Left lung (tissue), 10 donors: ENCODE results near the gene SFXN4. TPM values are rescaled to one million over a fixed set of nuclear protein-coding genes. Genes with fewer than 3 reads are reported as not detected.
"Not testable (repeated sequence)": the region's sequence is repeated elsewhere in the genome, so short reads cannot be mapped to it uniquely, and the experiment has no call there.

Experiments used
- ATAC-seq: fragments of 200-7000 bp; cut with Tn5 transposase; one replicate; pipeline ENCODE4 v1.9.1; 2020; ENCODE audit warnings: moderate library complexity
- DNase-seq, 4 donors: peaks; one replicate each; pipeline ENCODE4 v3.0.0-alpha.2; 2013 to 2020
- H3K27ac ChIP-seq, 2 donors: fragments of 200-600 bp; sonication (generic) in 1 of 2; one replicate each; pipeline versions ENCODE4 v1.5.0 to v1.8.0; 2020 to 2021
- H3K27me3 ChIP-seq, 2 donors: fragments of 200-600 bp; sonication (generic) in 1 of 2; one replicate each; pipeline versions ENCODE4 v1.5.0 to v1.8.0; 2020 to 2021
- H3K36me3 ChIP-seq, 2 donors: fragments of 200-600 bp; sonication (generic) in 1 of 2; one replicate each; pipeline versions ENCODE4 v1.5.0 to v1.8.0; 2020 to 2021
- H3K4me1 ChIP-seq, 2 donors: fragments of 200-600 bp; one replicate each; pipeline ENCODE4 v1.8.0; 2021
- H3K4me3 ChIP-seq, 2 donors: fragments of 200-600 bp; sonication (generic) in 1 of 2; one replicate each; pipeline versions ENCODE4 v1.5.0 to v1.8.0; 2020 to 2021; ENCODE audit warnings: mild to moderate bottlenecking in 1 of 2
- H3K9me3 ChIP-seq, 2 donors: fragments of 200-600 bp; sonication (generic) in 1 of 2; one replicate each; pipeline versions ENCODE4 v1.5.0 to v1.8.0; 2020 to 2021
- CTCF ChIP-seq, 2 donors: fragments of 200-600 bp; sonication (generic) in 1 of 2; IDR thresholded peaks; one replicate each; pipeline versions ENCODE4 v1.5.0 to v1.8.0; 2021; ENCODE audit warnings: antibody characterized with exemption in 2 of 2
- intact Hi-C, 2 donors: fragments of 100-400 bp; cut with DNase I; formaldehyde crosslinking; loops; one replicate each; pipeline versions ENCODE4 v1.11.2 to v1.14.2; 2022
- polyA plus RNA-seq, 6 donors: library from polyadenylated mRNA; unstranded; fragments of 120-200 nt; gene quantifications; one replicate each; pipeline ENCODE4 v1.2.1, GENCODE V29; 2013; ENCODE audit not compliant: insufficient read length in 6 of 6
- total RNA-seq, 2 donors: library from RNA; stranded (reverse); fragmentation: NEBNext Ultra II Directional; extraction: Animal tissue kit (Norgen Biotek cat#: 25700); gene quantifications; one replicate each; pipeline ENCODE4 v1.2.1, GENCODE V29; 2021
- donor health status: DM: no; HTN: yes; CAD: no.
- donor health status: DM: no; HTN: no; CAD: no.

SFXN4 gene
- total and polyA plus RNA-seq, 8 donors = 13.2 to 34.2 (median 24.1) TPM

DNA sequence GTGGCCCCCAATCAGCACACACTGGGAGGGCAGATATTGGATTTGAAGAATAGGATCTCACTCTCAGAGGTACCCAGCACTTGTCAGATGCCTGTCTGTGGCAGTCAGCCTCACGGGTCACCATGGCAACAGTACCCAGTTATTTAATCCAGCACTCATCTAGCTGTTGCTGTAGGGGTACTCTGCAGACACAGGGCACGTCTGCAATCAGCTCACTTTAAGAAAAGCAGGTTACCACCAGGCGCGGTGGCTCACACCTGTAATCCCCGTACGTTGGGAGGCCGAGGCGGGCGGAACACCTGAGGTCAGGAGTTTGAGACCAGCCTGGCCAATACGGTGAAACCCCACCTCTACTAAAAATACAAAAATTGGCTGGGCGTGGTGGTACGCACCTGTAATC, 11.9 kb downstream of the SFXN4 start:
- Histone ChIP-seq H3K4me1 (no peaks in the 10 kb centered on the region), H3K9me3 (no peaks in the 10 kb centered on the region), H3K27ac (no peak overlapping the region), H3K4me3 (no peak overlapping the region), H3K36me3 (peaks cover 0 to 99% of the 10 kb centered on the region in 2 donors), H3K27me3 (no peaks in the 10 kb centered on the region)
- DNase-seq (no peak), ATAC-seq (no peak)
- intact Hi-C loops = no loop called here
- TF ChIP-seq CTCF (IDR thresholded peaks at IDR 0.05) = no peak

DNA sequence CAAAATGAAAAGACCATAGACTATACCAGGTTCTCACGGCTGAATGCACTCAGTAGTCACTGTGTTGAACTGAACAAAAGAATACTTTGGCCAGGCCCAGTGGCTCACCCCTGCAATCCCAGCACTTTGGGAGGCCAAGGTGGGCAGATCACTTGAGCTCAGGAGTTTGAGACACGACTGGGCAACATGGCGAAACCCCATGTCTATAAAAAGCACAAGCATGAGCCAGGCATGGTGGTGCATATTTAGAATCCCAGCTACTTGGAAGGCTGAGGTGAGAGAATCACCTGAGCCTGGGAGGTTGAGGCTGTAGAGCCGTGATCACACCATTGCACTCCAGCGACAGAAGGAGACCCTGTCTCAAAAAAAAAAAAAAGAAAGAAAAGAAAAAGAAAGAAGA, 12.5 kb downstream of the SFXN4 start:
- no peak overlapping the region for H3K27ac ChIP-seq
- TF ChIP-seq CTCF (IDR thresholded peaks at IDR 0.05) = no peak
- no peaks in the 10 kb centered on the region for H3K4me1 ChIP-seq
- intact Hi-C loops = no loop called here
- ATAC-seq (no peak), DNase-seq (no peak)
- no peak overlapping the region for H3K4me3 ChIP-seq
- no peaks in the 10 kb centered on the region for H3K9me3 ChIP-seq
- H3K36me3 ChIP-seq = peaks cover 0 to 99% of the 10 kb centered on the region in 2 donors
- H3K27me3 ChIP-seq = no peaks in the 10 kb centered on the region

DNA sequence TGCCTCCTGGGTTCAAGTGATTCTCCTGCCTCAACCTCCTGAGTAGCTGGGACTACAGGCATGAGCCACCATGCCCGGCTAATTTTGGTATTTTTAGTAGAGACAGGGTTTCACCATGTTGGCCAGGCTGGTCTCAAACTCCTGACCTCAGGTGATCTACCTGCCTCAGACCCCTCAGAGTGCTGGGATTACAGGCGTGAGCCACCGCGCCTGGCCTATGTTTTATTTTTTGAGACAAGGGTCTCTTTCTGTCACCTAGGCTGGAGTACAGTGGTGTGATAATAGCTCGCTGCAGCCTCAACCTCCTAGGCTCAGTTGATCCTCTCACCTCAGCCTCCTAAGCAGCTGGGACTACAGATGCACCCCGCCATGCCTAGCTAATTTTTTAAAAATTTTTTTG, 13.9 kb downstream of the SFXN4 start:
- DNase-seq, H3K4me1 ChIP-seq, H3K27ac ChIP-seq, H3K27me3 ChIP-seq, intact Hi-C loops, ATAC-seq, H3K9me3 ChIP-seq, H3K4me3 ChIP-seq: not testable (repeated sequence)
- H3K36me3 ChIP-seq = peaks cover 0 to 100% of the 10 kb centered on the region in 2 donors

- Histone ChIP-seq H3K4me1 (no peaks in the 10 kb centered on the region), H3K36me3 (peaks cover 0 to 96% of the 10 kb centered on the region in 2 donors), H3K9me3 (no peaks in the 10 kb centered on the region), H3K4me3 (no peak overlapping the region), H3K27me3 (no peaks in the 10 kb centered on the region), H3K27ac (no peak overlapping the region)
- TF ChIP-seq CTCF (IDR thresholded peaks at IDR 0.05) = no peak
- no peak for ATAC-seq
- DNase-seq = no peak
- intact Hi-C loops = no loop called here
Measured at GRCh38 chr10:119149729-119150128, 15.8 kb downstream of the SFXN4 start.

DNA sequence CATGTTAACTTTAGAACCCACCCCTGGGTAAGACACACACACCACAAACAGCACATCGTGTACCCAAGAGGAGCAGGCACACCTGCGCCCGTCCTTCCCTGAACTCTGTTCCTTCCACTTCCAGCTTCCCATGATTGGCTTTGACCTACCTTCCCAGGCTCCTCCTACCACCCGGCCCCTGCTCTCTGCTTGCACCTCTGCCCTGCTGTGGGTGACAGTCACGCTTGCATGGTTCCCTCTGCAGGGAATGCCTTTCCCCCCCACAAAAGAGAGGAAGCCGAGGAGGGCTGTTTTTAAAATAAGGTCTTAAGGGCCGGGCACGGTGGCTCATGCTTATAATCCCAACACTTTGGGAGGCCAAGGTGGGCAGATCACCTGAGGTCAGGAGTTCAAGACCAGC, 16.4 kb downstream of the SFXN4 start:
- H3K4me3 ChIP-seq = no peak overlapping the region
- DNase-seq = no peak
- intact Hi-C loops = no loop called here
- H3K9me3 ChIP-seq = no peaks in the 10 kb centered on the region
- no peaks in the 10 kb centered on the region for H3K4me1 ChIP-seq
- no peak for TF ChIP-seq CTCF (IDR thresholded peaks at IDR 0.05)
- ATAC-seq = no peak
- no peak overlapping the region for H3K27ac ChIP-seq
- H3K27me3 ChIP-seq = no peaks in the 10 kb centered on the region
- H3K36me3 ChIP-seq = peaks cover 0 to 93% of the 10 kb centered on the region in 2 donors

- intact Hi-C loops = no loop called here
- Histone ChIP-seq H3K4me1 (peaks cover 0 to 2% of the 10 kb centered on the region in 2 donors), H3K4me3 (no peak overlapping the region), H3K27ac (no peak overlapping the region), H3K36me3 (peaks cover 0 to 59% of the 10 kb centered on the region in 2 donors), H3K9me3 (no peaks in the 10 kb centered on the region), H3K27me3 (no peaks in the 10 kb centered on the region)
- DNase-seq = no peak
- TF ChIP-seq CTCF (IDR thresholded peaks at IDR 0.05) = no peak
- ATAC-seq = no peak
Measured at GRCh38 chr10:119143657-119144056, 21.9 kb downstream of the SFXN4 start.
